RKO (cell line): ENCODE data around the gene SPDYE11.
"Not testable (repeated sequence)": the region's sequence is repeated elsewhere in the genome, so short reads cannot be mapped to it uniquely, and the experiment has no call there.

ENCODE experiments used
- DNase-seq: peaks from one replicate; pipeline ENCODE4 v3.0.0-alpha.2; 2016; ENCODE audit warnings: low spot score

The SPDYE11 gene

GRCh38 chr7:73057811-73058210, at the start of gene SPDYE11:
Gene SPDYE11, minus strand, starts transcription at chr7:73057911. Its CDS starts 1,800 bp downstream, at chr7:73056111.
- not testable (repeated sequence) for DNase-seq

GRCh38 chr7:73085938-73086337, 28.2 kb upstream of the SPDYE11 start, which contains the start of gene SPDYE9:
Gene SPDYE9, minus strand, starts transcription at chr7:73086038. Its CDS starts 1,800 bp downstream, at chr7:73084238.
- not testable (repeated sequence) for DNase-seq

GRCh38 chr7:73029666-73030065, 28.0 kb downstream of the SPDYE11 start, which contains the start of gene SPDYE8:
Gene SPDYE8, minus strand, starts transcription at chr7:73029766. Its CDS starts 1,800 bp downstream, at chr7:73027966.
- DNase-seq = not testable (repeated sequence)

- peak; percentile 0 for DNase-seq
These were observed 51.2 kb downstream of the SPDYE11 start for GRCh38 chr7:73006491-73006890.

- DNase-seq = peak; percentile 76
These were observed 51.8 kb downstream of the SPDYE11 start for GRCh38 chr7:73005693-73006447.

- not testable (repeated sequence) for DNase-seq
These were observed 52.4 kb downstream of the SPDYE11 start for GRCh38 chr7:73005356-73005692.

GRCh38 chr7:72997887-72998468, 59.7 kb downstream of the SPDYE11 start:
- not testable (repeated sequence) for DNase-seq
